Activated CD4-positive, alpha-beta T cell treated with anti-CD3 and anti-CD28 coated beads, Interleukin-2, amount 50 U/mL, for 24 hours (primary cell): Measurements from ENCODE around the gene STK40.

ENCODE experiments used
- DNase-seq, 2 donors: peaks; one replicate each; pipeline ENCODE4 v3.0.0-alpha.2; 2020; ENCODE audit warnings: low read depth in 1 of 2, low spot score in 1 of 2

The STK40 gene

DNA sequence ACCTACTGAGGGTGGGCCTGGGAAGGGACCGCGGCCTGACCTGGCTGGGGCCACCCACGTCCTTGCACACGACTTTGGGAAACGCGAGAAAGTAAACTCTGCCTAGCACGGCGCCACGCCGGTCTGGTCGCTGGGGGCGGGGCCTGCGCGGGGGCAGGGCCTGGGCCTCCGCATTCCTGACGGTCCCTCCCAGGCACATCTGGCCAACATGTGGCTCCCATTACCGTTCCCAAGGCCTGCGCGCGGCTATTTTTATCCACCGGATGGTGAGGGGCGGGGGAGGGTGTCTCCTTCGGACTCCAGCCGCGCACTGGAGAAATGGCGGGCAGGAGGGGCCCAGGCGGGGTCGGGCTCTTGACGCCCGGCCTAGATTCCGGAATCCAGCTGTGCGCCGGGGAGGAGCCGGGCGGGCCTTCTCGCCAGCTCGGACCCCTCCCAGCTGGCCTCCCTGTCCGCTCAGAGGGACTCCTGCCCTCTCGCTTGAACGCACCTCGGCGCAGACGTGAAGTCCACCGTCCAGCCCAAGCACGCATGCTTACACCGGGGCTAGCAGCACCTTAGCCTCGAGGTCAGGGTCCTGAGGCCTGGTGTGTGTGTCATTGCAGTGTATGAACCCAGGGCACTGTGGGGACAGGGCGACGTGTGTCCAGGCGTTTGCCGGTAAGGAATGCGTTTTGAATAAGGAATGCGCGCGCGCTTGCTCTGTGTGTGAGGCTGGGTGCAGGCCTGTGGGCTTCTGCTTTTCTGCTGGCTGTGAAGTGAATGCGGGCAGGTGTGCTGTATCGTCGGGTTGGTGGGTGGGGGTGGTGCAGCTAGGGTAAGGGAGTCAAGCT is 64.4 kb downstream of the STK40 start:
- no peak for DNase-seq

DNA sequence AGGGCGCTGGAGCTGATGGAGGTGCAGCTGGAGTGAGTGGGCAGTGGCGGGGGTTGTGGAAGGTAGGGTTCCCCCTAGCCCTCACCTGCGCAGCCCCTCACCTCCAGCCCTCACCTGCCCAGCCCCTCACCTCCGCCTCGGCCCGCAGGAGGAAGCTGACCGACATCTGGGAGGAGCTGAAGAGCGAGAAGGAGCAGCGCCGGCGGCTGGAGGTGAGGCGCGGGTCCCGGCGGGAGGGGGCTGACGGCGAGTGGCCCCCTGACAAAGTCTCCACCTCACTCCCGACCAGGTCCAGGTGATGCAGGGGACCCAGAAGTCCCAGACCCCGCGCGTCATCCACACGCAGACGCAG is 65.0 kb downstream of the STK40 start:
- DNase-seq: no peak

DNA sequence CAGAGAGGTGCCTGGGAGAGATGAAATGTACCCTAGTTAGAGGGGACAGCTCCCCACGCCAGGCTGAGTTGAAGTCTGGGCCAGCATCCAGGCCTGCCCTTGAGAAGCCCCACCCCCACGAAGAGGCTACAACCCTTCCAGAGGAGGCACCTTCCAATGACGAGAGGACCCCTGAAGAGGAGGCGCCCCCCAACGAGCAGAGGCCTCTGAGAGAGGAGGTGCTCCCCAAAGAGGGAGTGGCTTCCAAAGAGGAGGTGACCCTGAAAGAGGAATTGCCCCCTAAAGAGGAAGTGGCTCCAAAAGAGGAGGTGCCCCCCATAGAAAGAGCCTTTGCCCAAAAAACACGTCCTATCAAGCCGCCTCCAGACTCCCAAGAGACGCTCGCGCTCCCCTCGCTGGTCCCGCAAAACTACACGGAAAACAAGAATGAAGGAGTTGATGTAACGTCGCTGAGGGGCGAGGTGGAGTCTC is 65.4 kb downstream of the STK40 start:
- DNase-seq: no peak

DNA sequence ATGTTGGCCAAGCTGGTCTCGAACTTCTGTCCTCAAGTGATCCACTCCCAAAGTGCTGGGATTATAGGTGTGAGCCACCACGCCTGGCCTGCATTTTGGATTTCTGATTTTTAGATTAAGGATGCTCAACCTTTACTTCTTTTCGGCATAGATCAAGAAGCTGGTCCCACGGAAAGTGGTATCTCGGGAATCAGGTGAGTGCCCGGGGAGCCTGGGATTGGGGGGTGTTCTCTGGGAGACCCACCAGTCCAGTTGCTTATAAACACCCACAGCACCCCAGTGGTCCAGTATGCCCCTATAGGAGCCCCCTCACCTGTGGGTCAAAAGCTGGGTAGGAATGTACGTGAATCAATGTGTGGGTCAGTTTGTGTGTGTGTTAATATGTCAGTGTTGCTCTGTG is 76.3 kb downstream of the STK40 start:
- DNase-seq: no peak

DNA sequence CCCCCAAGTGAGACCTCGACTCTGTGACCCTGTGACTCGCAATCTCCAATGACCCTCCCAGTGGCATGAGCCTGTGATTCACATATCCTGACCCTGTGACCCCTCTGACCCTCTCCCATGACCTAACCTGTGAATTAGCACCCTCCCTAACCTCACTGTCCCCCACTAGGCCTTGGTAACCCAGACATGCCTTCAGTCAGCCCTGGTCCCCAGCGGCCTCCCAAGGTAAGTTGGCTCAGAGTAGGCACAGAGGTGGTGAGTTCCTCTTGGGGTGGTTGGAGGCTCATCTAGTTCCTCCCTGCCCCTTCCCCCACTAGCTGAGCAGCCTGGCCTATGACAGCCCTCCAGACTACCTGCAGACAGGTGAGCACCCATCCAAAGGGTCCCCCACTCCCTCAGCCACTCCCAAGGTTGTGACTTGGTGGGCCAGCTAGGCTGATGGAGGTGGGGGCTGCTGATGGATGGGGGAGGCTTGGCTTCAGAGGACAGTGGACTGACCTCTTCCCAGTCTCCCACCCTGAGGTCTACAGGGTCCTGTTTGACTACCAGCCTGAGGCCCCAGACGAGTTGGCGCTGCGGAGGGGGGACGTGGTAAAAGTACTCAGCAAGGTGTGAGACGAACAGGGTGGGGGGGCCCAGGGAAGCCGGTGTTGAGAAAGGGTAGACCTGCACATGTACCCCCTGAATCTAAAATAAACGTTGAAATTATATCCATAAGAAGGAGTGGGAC is 78.0 kb downstream of the STK40 start:
- DNase-seq: no peak

DNA sequence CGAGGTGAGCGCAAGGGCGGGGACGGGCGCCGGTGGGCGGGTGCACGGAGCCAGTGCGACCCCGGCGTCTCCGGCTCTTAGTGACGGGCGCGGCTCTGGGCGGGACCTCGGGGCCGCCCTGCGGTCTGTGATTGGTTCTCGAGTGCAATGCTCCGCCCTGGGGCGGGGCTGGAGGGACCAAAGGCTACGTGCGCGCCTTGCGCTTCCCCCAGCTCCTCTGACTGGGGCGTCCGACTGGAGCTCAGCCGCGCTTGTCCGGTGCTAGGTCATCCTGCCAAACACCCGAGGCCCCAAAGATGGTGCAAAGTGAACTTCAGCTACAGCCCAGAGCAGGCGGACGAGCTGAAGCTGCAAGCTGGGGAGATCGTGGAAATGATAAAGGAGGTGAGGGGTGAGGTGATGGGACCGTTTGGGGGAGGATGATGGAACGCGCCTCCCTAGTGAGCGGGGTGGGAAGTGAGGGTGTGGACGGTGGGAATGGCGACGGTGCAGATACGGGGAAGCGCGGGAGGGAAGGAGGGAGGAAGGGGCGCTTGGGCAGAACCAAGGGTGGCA is 78.7 kb downstream of the STK40 start:
- peak; percentile 79 to 83 for DNase-seq

DNA sequence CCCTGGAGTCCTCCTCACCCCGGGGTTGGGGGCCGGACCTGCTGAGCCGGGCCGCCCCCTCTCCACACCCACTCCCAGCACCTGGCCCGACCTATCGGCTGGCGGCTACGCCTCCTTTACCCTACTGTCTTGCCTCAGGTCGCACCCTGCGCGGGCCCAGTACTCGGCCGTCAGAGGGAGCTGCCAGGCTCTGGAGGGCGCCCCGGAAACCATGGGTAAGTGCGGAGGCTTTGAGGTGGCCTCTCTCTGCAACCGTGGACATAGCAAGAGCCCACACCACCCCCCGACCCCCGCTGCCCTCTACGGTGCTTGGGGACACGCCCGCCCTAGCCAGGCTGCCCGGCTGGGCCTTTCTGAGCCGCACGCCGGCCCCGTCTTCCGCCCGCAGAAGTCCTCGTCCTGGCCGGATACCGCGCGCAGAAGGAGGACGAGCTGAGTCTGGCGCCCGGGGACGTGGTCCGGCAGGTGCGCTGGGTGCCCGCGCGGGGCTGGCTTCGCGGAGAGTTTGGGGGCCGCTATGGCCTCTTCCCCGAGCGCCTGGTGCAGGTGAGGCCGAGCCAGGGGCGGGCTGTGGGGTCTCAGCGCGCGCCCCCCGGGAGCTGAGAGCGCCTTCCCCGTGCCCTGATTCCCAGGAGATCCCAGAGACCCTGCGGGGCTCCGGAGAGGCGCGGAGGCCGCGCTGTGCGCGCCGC is 79.4 kb downstream of the STK40 start, which contains the start of gene SH3D21:
Gene SH3D21, plus strand, starts transcription at position 159 of the 692 bp plus-strand sequence. Its CDS starts 53 bp downstream, at position 212.
- DNase-seq: no peak

DNA sequence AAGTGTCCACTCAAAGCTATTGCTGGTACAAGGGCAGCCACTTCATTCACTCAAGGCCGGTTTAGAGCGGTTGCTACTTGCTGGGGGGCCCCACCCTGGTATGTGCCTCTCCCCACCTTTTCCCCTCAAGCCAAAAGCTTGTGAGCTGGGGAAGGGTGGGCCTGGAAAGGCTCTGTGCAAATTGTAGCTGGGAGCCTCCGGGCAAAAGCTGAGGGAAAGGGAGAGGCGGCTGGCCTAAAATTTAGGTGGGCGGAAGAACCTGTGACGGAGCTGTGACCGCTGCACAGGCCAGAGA is 79.9 kb downstream of the STK40 start:
- DNase-seq: no peak

DNA sequence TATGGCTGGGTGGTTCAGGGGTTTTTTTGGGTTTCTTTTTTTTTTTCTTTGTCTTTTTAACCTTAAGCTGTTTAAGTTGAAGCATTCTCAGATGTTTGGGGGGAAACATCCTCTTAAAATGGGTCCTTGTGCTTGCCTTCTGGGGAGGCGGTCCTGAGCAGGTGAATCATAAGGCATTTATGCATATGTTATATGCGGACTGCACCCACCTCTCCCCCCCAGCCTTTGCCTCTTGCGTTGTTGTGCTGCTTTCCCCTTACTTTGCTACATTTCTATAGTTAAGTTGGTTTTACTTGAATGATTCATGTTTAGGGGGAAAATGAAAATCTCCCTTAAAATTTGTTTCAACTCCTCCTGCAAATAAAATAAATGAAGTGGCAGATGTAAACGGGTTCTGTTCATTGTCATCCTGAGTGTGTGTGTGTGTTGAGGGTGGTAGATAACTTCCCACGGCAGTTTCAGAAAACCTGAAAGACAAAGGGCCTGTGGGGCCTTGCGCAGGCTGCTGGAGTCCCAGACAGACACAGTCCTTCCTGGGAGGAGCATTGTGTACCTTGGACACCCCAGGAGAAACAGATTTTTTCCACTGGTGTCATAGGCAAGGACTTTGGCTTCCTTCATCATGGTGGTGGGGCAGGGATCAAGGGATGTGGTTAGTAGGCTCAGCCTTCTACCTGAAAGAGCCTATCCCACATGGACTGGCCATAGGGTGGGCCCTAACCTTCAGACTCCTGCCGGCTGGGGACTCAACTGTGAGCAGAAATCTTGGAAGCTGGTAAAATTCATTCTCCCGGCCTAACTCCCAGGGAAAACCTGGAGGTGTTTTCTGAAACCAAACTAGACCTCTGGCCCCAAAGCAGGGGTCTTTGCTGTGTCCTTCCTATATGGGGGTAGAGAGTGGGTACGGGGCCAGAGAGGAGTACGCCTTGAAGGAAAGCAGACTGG is 80.5 kb downstream of the STK40 start:
- DNase-seq: peak in 1 of 2 donors; percentile 46

DNA sequence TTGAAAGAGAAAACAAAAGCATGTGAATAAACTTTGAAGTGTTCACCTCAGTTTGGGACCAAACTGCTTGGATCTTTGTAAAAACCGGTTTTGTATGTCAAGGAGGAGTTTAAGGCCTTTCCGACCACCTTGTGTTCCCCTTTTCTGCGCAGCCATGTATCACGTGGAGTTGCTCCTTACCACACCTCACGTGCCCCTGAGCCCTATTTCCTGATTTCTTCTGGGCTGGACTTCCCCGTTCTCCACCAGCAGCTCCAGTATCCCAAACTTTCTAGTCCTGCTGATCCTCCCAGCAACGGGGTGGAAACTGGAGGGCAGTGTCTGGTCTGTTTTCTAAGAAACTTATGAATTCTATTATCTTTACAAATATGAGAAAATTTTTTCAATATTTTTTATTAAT is 81.2 kb downstream of the STK40 start:
- DNase-seq: no peak

DNA sequence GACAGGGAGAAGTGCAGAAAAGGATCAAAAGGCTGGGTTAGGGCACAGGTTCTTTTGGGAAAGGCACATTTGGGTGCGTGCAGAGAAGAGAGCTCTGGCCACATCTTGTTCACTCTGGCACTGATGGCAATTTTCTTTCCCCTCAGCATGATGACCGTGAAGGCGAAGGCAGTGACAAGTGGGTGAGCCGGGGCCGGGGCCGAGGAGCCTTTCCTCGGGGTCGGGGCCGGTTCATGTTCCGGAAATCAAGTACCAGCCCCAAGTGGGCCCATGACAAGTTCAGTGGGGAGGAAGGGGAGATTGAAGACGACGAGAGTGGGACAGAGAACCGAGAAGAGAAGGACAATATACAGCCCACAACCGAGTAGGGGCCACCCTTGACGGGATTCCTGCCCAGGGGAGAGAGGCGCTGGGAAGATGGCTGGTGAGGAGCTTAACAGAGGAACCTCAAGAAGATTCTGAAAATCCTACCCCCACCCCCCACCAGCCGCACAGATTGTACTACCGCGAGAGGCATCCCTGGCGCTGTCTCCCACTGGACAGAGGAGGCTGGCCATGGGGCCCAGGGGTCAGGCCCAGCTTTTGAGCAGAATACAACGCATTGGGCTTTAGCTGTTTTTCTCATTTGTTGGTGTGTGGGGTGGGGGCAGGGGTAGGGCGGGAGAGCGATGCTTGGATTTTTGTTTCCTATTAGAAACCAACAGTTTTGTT is 81.9 kb downstream of the STK40 start:
- DNase-seq: no peak

DNA sequence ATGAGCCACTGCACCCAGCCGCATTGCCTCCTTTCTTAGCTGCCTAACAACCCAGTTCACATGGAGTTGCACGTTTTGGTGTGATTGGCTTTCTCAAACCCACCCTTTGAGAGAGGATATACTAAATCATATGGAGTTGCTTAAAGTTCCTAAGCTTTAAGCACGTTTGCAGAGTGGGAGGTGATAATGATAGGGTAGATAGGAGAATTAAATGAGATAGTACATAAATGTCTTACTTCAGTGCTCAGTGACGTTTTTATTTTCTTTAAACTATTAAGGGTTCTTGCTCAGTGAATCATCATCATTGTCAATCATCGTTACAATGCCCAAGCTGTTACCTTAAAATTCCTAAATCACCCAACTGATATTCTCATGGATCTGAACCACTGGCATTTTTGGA is 82.5 kb downstream of the STK40 start:
- DNase-seq: no peak

DNA sequence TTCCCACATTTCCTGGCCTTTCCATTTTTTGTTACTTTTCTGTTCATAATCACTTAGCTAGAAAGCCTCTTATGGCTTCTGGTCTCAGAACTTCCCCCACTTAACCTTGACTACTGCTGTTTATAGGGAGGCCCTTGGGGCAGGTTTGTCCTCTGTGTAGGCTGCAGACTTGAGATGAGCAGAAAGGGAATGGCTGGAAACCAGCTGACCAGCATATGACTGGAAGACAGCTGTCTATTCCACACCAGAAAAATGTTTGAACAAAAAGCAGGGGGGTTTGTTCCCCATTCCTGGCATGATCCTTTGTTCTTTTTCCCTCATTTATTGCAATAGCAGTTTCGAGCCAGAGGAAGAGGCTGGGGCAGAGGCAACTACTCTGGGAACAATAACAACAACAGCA is 84.5 kb downstream of the STK40 start:
- DNase-seq: no peak

DNA sequence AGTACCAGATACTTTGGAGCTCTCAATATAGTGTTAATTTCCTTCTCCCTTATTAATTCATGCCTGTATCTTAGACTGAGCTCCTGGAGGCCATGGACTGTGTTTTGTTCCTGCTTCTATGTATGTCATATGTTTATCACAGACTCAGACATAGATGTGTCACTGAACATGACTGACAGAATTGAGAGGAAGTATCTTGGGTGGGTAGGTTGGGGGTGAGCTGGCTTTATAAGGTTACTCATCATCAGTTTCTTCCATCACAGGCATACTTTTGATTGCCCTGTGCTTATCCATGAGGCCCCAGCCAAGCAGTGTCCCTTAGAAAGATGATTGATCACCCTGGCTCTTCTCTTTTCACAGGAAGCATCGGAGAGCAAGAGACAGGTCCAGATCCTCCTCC is 85.2 kb downstream of the STK40 start:
- peak in 1 of 2 donors; percentile 35 for DNase-seq

DNA sequence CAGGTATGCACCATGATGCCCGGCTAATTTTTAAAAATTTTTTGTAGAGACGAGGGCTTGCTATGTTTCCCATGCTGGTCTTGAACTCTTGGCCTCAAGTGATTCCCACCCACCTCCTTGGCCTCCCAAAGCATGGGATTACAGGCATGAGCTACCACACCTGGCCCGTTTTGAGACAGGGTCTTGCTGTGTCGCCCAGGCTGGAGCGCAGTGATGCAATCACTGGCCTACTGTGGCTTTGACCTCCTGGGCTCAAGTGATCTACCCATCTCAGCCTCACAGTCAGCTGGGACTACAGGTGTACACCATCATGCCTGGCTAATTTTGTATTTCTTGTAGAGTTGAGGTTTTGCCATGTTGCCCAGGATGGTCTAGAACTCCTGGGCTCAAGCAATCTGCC is 87.1 kb downstream of the STK40 start:
- DNase-seq: no peak

DNA sequence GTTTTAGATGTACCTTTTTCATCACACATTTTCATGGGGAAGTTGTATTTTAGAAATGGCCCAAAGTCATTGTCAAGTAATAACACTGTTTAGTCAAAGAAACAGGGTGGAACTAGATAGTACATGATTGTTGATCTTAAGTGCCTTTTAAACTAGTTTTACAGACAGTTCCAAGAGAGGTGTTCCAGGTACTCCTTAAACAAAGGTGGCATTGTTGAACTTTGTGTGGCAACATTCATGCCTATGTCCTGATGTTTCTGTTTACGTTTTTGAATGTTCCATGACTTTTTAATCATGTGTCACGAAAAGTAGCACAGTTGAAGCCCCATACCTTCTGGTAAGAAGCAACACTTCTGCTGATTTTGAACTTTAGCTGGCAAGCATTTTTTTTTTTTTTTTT is 88.7 kb downstream of the STK40 start:
- no peak for DNase-seq

DNA sequence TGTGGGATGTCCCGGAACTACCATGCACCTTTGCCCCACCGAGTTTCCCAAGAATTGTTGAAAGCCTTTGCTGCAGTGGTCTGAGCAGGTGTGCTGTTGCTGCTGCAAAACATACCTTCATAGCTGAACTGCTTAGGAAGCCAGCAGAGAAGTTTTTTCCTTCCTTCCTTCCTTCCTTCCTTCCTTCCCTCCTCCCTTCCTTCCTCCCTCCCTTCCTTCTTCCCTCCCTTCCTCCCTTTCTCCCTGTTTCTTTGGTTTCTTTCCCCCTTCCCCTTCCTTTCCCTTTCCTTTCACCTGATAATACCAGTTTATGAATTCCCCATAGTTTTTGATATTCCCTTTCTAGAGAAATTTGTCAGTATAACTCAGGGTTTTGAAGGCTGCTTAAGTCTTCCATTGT is 90.3 kb downstream of the STK40 start:
- DNase-seq: no peak
